Body of pancreas (tissue), 4 donors: ENCODE measurements around the gene PKD1L1. TPM values are rescaled to one million over a fixed set of nuclear protein-coding genes. Genes with fewer than 3 reads are reported as not detected.

Source experiments
- ATAC-seq: fragments of 150-250 bp; one replicate; pipeline ENCODE4 v1.9.1; 2016
- DNase-seq, 4 donors: peaks; one replicate each; pipeline ENCODE4 v3.0.0-alpha.2; 2019
- H3K27ac ChIP-seq, 4 donors: fragments of 200-600 bp; sonication (generic); 1 replicate in 3 of 4; 2 replicates in 1 of 4; pipeline versions ENCODE4 v1.5.1 to v1.6.1; 2016 to 2019; ENCODE audit warnings: mild to moderate bottlenecking in 1 of 4, mixed read lengths in 1 of 4, moderate library complexity in 1 of 4
- H3K27me3 ChIP-seq, 2 donors: fragments of 200-600 bp; sonication (generic); one replicate each; pipeline ENCODE4 v1.6.0; 2016; ENCODE audit warnings: mild to moderate bottlenecking in 1 of 2
- H3K36me3 ChIP-seq, 2 donors: fragments of 200-600 bp; sonication (generic); replicated peaks in 1 of 2; 2 replicates each; pipeline ENCODE4 v1.5.1; 2016; ENCODE audit warnings: low read depth in 2 of 2; ENCODE audit not compliant: insufficient read depth in 1 of 2
- H3K4me1 ChIP-seq: fragments of 200-600 bp; sonication (generic); one replicate; pipeline ENCODE4 v1.6.0; 2016
- H3K4me3 ChIP-seq, 2 donors: fragments of 200-600 bp; sonication (generic); 1 replicate in 1 of 2; 2 replicates in 1 of 2; pipeline ENCODE4 v1.5.1; 2016 to 2019
- H3K9me3 ChIP-seq, 3 donors: fragments of 200-600 bp; sonication (generic); 1 replicate in 2 of 3; 2 replicates in 1 of 3; pipeline ENCODE4 v1.5.1; 2016
- CTCF ChIP-seq, 7 experiments: fragments of 450-650 bp in 4 of 7; fragments of 200-600 bp in 3 of 7; sonication (generic) in 3 of 7; IDR thresholded peaks; one replicate each; pipeline ENCODE4 v1.5.1; 2016 to 2019; ENCODE audit warnings: antibody characterized with exemption in 7 of 7
- POLR2A ChIP-seq, 3 donors: fragments of 450-650 bp; IDR thresholded peaks; one replicate each; pipeline ENCODE4 v1.6.1; 2016; ENCODE audit warnings: antibody characterized with exemption in 3 of 3, mild to moderate bottlenecking in 2 of 3
- WGBS, 2 donors: methylation state at CpG; one replicate each; pipeline ENCODE4 v1.1.5; 2017; 5-methylcytosine and 5-hydroxymethylcytosine counted together
- intact Hi-C: fragments of 100-400 bp; cut with DNase I; formaldehyde crosslinking; loops from one replicate; pipeline ENCODE4 v1.15.1; 2023
- total RNA-seq, 2 donors: library from RNA; depleted of rRNA; stranded (reverse); fragments of >200 nt; gene quantifications; one replicate each; pipeline ENCODE4 v1.1.0, GENCODE V29; 2016

Gene PKD1L1
- total RNA-seq, 2 donors from 2014 or later = 0.26 to 4.0 TPM

DNA sequence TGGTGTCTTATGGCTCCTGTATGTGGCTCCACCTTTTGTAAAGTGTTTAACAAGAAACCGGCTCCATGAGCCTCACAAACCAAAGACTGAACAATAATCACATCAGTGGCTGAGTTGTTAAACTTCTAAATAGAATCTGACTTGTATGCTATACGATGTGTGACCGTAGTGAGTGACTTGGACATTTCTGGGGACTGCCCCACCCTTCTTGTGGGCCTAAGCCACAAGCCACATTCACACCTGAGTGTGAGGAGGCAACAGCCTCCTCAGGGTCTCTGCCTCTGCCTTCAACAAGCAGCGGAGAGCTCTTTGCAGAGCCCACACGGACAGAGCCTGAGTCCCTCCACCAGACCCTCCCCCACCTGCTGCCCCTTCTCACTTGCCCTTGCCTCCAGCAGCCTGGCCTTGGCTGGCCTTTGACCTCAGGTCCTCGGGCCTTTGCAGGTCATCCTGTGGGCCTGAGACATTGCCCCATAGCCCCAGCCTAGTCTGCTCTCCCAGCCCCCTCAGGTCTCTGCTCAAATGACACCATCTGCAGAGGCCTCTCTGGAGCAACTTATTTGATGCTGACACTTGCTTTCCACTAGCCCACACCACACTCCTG, 209.6 kb downstream of the PKD1L1 start:
- intact Hi-C loops = no loop called here
- no peak overlapping the region for H3K27ac ChIP-seq
- H3K4me3 ChIP-seq = no peak overlapping the region
- ATAC-seq = no peak
- 80 to 88% methylated on average over 5 to 6 of the region's 6 CpGs for WGBS, 2 donors
- H3K36me3 ChIP-seq = no peaks in the 10 kb centered on the region
- H3K9me3 ChIP-seq = no peaks in the 10 kb centered on the region
- no peak for DNase-seq
- no peaks in the 10 kb centered on the region for H3K27me3 ChIP-seq
- TF ChIP-seq CTCF (IDR thresholded peaks at IDR 0.05) (no peak), POLR2A (IDR thresholded peaks at IDR 0.05) (no peak)
- no peaks in the 10 kb centered on the region for H3K4me1 ChIP-seq

DNA sequence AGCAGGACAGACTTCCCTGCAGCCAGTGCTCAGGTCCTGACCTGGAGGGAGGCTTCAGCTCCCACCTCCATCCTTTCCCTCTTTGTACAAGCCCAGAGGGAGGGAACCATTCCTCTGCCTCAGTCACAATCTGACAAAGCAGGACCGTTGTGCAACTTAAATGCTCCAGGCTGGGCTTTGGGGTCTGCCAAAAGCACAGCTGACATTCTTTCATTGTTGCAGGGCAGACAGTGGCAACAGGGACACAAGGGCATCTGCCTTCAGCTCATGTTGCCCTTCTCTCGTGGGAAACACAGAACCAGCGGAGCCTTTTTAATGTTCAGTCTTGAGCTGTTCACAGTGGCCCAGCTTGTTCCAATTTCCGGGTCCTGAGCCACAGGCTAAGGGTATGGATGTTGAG, 210.7 kb downstream of the PKD1L1 start:
- H3K36me3 ChIP-seq = no peaks in the 10 kb centered on the region
- no peaks in the 10 kb centered on the region for H3K4me1 ChIP-seq
- WGBS, 2 donors = 72 to 81% methylated on average over 4 of the region's 4 CpGs
- H3K9me3 ChIP-seq = no peaks in the 10 kb centered on the region
- DNase-seq (no peak), ATAC-seq (no peak)
- no peak overlapping the region for H3K4me3 ChIP-seq
- H3K27ac ChIP-seq = no peak overlapping the region
- H3K27me3 ChIP-seq = no peaks in the 10 kb centered on the region
- intact Hi-C loops = no loop called here
- no peak for TF ChIP-seq POLR2A (IDR thresholded peaks at IDR 0.05)
- no peak for TF ChIP-seq CTCF (IDR thresholded peaks at IDR 0.05)

DNA sequence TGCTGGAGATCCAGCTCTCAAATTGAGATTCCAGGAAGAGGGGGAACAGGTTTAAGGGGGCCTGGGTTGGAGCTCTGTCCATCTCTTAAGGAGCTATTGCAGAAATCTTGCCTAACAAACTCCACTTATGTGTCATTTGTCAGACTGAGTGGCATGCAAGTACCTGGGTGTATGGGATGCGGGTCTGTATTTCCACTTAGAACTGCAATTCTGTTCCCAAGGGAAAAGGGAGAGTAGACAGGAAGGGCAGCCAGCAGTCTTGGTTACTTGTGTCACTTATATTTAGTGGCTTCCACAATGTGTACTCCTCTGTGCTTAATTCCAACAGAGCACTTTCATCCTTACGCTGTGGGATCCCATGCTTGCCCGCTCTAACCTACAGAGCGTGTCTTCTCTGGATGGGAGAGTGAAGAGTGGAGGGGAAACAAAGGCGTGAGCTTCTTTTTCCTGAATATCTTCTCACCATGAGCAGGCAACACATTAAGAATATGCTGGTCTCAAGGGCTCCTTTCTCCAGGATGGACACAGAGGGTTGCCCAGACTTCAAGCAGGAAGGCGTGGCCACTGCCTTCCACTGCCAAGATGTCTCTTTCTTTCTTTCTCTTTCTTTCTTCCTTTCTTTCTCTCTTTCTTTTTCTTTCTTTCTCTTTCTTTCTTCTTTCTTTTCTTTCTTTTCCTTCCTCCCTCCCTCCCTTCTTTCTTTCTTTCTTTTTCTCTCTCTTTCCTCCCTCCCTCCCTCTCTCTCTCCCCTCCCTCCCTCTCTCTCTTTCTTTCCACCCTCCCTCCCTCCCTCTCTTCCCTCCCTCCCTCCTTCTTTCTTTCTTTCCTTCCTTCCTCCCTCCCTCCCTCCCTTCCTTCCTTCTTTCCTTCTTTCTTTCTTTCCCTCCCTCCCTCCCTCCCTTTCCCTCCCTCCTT, 212.6 kb downstream of the PKD1L1 start:
- Histone ChIP-seq H3K4me1 (no peaks in the 10 kb centered on the region), H3K9me3 (no peaks in the 10 kb centered on the region), H3K36me3 (no peaks in the 10 kb centered on the region), H3K27ac (no peak overlapping the region), H3K27me3 (no peaks in the 10 kb centered on the region), H3K4me3 (no peak overlapping the region)
- DNase-seq (no peak), ATAC-seq (no peak)
- intact Hi-C loops = no loop called here
- 94% methylated on average over 6 of the region's 6 CpGs for WGBS, 2 donors
- TF ChIP-seq POLR2A (IDR thresholded peaks at IDR 0.05) (no peak), CTCF (IDR thresholded peaks at IDR 0.05) (no peak)

DNA sequence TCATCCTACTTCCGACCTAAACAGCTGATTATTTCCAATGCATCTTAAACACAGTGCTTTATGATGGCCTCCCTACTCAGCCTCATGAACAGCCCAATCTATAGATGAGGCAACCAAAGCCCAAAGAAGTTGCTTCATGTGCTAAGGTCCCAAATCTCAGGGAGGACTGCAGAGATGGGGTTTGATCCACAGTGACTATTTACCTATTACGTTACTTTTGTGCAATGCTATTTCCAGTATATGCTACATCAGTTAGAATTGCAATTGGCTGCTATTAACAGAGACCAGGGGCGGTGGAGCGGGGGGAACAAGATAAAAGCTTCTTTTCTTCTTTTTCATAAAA, 213.3 kb downstream of the PKD1L1 start:
- intact Hi-C loops = no loop called here
- ATAC-seq (no peak), DNase-seq (no peak)
- H3K27me3 ChIP-seq = no peaks in the 10 kb centered on the region
- H3K9me3 ChIP-seq = no peaks in the 10 kb centered on the region
- WGBS, 2 donors = 79 to 81% methylated on average over 4 of the region's 4 CpGs
- no peaks in the 10 kb centered on the region for H3K4me1 ChIP-seq
- H3K4me3 ChIP-seq = no peak overlapping the region
- H3K27ac ChIP-seq = no peak overlapping the region
- no peaks in the 10 kb centered on the region for H3K36me3 ChIP-seq
- no peak for TF ChIP-seq POLR2A (IDR thresholded peaks at IDR 0.05)
- TF ChIP-seq CTCF (IDR thresholded peaks at IDR 0.05) = no peak
